GM11168 (cell line): ENCODE measurements around the gene RASGRP3.

Experiments used
- in situ Hi-C: fragments of 300-500 bp; cut with MboI; formaldehyde crosslinking; loops from one replicate; pipeline ENCODE4 v1.12.0; 2022; ENCODE audit warnings: low sequenced_read_pairs; ENCODE audit not compliant: unreplicated experiment

RASGRP3 gene

GRCh38 chr2:33488715-33489540 lies 12.5 kb downstream of the RASGRP3 start:
- in situ Hi-C loops, result loop anchor here (25.0 kb wide), 1 partner anchor 1502 kb away; no protein-coding TSS in a partner anchor

DNA sequence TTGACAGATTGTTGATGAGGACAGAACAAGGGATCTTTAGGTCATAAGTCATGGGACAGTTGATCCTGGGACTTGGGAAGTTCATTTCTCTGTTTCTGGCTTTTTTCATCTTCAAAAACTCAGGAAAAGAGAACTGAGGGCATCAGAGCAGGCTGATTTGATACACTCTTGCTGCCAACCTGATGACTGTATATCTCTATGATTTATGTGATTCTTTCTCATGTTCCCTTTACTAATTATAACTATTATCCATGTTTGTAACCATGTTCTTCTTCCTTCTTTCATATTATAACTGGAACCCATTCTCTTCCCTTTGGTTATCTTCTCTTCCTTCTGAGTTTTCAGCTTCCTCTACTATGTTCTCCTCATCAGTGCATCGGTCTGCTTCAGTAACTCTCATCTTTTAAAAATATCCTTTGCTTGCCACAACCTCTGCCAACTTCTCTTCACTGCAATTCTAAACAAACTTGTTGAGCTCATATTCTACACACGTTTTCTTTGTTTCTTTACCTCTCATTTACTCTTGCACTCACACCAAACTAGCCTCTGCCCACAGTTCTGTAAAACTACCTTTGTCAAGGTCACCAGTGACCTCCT lies 13.5 kb downstream of the RASGRP3 start:
- in situ Hi-C loops, result loop anchor here (25.0 kb wide), 1 partner anchor 1503 kb away; no protein-coding TSS in a partner anchor

DNA sequence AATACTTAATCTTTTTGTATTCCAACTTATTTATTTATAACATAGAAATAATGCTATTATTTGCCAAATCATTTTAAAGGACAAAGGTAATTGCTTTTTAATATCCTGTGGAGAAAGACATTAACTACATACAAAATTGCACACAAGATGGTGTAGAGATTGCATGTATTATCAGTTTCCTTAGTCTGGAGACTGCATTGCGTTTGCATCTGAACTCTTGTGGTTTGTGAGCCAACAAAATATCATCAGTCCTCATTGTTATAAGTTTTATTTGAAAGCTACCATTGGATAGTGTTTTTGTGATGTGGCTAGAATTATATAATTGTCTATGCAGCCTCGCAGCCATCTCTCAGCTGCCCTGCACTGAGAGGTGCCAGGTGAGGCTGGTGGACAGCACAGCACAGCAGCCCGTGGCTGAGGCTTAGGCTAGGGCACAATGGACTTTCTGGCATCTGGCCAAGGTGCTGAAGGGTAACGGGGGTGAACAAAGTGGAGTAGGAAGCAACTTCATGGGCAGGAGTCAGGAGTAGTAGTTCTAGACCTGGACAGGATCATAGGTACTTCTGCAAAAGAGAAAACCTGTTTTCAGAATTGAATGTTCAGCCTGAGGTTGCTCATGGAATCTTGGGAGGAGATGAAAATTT lies 15.1 kb downstream of the RASGRP3 start:
- in situ Hi-C loops, result loop anchor here (25.0 kb wide), 1 partner anchor 1504 kb away; no protein-coding TSS in a partner anchor

DNA sequence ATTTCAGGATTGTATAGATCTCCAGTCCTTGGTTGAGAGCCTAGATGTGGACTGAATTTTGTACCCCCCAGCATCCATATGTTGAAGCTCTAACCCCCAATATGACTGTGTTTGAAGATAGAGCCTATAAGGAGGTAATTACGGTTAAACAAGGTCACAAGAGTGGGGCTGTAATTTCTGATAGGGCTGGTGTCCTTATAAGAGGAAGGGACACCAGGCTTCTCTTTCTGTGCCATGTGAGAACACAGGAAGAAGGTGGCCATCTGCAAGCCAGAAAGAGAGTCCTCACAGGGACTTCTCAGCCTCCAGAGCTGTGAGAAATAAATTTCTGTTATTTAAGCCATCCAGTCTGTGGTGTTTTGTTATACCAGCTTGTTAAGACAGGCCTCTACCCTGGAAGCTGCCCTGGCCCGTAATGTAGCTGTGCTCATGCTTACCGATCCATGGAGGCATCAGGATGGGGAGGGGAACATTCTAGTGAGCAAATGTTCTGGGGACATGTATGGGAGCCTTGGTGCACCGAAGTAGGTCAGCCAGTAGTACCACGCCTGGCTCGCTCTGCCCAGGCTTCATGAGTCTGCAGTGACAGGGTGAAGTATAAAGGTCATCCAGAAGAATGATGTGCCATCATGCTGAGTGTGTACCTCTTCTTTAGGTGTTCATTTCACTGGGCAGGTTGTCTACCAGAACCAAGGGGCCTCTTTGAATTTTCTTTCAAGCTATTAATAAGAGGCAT lies 16.1 kb downstream of the RASGRP3 start:
- in situ Hi-C loops, result loop anchor here (25.0 kb wide), 1 partner anchor 1505 kb away; no protein-coding TSS in a partner anchor

GRCh38 chr2:33494155-33494779 lies 17.8 kb downstream of the RASGRP3 start:
- in situ Hi-C loops, result loop anchor here (25.0 kb wide), 1 partner anchor 1507 kb away; no protein-coding TSS in a partner anchor

DNA sequence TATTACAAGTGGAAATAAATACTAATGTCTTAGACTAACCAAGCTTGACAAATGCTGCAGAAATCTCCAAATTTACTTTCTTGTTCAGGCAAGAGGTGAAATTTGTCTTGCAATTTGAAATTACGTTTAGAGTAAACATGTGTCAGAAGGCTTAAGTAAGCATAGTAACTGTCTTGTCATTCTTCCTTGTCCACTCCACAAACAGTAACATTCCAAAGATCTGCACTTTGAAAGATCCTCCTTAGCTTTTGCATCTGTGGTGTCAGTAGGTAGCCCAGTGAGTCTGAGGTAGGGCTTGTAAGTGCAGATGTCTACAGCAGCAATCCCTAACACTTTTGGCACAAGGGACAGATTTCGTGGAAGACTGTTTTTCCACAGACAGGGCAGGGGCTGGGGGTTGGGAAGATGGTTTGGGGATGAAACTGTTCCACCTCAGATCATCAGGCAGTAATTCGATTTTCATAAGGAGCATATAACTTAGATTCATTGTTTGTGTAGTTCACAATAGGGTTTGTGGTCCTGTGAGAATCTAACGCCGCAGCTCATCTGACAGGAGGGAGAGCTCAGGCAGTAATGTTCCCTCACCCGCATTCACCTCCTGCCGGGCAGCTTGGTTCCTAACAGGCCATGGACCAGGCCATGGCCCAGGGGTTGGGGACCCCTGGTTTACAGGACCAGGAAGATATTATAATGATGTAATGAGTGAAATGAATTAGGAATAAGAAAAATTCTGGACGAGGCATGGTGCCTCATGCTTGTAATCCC lies 18.6 kb downstream of the RASGRP3 start:
- in situ Hi-C loops, result loop anchor here (25.0 kb wide), 1 partner anchor 1508 kb away; no protein-coding TSS in a partner anchor

- in situ Hi-C loops, result loop anchor here (25.0 kb wide), 1 partner anchor 1508 kb away; no protein-coding TSS in a partner anchor
Measured at GRCh38 chr2:33495683-33496082, 19.2 kb downstream of the RASGRP3 start.

DNA sequence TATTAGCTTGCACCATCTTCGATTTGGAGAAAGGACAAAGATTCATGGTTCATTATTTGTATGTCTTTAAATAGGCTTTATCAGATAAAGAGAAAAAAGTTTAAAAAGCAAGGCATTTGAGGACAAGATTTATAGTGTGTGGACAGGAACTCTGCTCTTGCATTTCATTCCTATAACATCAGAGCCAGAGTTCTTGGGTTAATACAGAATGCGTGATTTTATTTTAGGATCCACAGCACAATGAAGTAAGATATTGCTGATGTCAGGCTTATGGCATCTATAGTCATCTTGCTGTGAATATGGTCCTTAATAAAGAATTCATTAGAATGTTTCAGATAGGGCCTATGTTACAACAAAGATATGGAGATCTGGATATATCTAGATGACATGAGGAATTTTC lies 19.7 kb downstream of the RASGRP3 start:
- in situ Hi-C loops, result loop anchor here (25.0 kb wide), 1 partner anchor 1509 kb away; no protein-coding TSS in a partner anchor

DNA sequence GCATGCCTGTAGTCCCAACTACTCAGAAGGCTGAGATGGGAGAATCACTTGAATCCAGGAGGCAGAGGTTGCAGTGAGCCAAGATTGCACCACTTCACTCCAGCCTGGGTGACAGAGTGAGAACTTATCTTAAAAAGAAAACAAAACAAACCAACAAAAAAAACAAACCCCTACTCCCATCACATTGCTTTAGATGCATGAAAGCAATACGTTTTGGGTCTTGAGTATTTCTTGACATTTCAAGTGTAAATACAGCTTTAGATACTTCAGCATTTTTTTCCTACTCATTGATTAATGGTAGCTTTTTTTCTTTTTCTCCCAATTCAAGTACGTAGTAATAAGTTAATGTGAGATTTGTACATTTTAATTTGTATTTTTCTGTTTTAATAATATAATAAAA lies 20.3 kb downstream of the RASGRP3 start:
- in situ Hi-C loops, result loop anchor here (25.0 kb wide), 1 partner anchor 1509 kb away; no protein-coding TSS in a partner anchor

DNA sequence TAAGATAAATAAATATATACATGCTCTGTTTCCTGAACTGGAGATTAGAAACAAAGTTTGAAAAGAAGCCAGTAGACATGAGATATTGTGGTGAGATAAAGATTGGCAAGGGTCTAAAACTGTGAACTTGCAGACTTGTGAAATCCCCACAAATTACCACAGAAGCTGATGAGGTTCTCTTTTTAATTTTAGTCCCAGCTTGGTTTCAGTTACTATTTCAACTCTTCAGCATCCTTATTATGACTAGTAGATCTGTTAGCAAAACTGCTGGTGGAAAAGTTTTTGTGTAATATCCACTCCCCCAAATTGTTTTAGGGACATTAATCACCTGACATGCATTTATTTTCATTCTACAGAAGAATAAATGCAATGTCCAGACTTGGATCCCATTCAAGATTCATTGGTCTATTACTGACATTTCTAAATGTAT lies 20.8 kb downstream of the RASGRP3 start:
- in situ Hi-C loops, result loop anchor here (25.0 kb wide), 1 partner anchor 1510 kb away; no protein-coding TSS in a partner anchor

DNA sequence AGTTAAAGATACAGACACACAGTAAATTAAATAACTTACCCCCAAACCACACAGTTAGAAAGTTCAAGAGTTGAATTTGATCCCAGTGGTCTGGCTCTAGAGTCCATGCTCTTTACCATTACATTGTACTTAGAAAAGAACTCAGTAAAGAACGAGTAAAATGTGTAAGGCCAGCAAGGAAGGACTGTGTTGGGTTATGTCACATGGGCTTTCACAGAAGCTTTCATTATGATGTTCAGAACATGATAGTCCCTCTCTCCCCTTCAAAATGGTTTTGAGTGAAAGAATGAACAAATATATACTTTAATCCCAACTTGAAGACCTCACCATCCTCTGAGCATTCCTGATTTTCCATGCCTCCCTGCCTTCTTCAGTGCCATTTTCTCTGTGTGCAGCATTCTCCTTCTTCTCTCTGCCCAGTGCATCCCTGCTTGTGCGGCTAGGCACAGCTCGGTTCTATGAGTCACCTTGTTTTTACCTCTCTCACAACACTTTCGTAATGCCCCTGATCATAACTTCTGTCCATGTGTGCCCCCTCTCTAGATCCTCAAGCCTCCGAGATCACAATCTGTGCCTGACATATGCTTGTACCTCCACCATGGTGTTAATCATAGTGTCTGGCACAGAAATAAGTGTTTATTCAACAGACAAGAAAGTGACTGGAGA lies 22.0 kb downstream of the RASGRP3 start:
- in situ Hi-C loops, result loop anchor here (25.0 kb wide), 1 partner anchor 1511 kb away; no protein-coding TSS in a partner anchor

DNA sequence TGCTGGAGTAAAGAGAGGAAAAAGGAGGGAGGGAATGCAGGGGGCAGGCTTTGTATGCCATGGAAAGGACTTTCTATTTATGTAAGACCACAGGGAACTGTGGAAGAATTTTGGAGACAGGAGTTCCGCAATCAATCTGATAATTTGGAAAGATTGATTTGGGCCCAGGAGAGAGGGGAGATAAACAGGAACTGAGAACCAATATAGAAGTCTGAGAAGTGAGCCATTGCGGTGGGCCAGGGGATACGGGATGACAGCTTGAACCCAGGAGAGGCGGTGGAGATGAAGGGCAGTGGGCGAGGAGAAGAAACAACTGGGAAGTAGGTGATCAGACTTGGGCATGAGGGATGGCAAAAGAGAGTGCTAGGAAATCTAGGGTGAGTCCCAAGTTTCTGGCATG lies 23.7 kb downstream of the RASGRP3 start:
- in situ Hi-C loops, result no loop called here

GRCh38 chr2:33502025-33502424 lies 25.6 kb downstream of the RASGRP3 start:
- in situ Hi-C loops, result no loop called here

GRCh38 chr2:33503002-33503401 lies 26.6 kb downstream of the RASGRP3 start:
- in situ Hi-C loops, result no loop called here

GRCh38 chr2:33505966-33506365 lies 29.5 kb downstream of the RASGRP3 start:
- in situ Hi-C loops, result no loop called here

DNA sequence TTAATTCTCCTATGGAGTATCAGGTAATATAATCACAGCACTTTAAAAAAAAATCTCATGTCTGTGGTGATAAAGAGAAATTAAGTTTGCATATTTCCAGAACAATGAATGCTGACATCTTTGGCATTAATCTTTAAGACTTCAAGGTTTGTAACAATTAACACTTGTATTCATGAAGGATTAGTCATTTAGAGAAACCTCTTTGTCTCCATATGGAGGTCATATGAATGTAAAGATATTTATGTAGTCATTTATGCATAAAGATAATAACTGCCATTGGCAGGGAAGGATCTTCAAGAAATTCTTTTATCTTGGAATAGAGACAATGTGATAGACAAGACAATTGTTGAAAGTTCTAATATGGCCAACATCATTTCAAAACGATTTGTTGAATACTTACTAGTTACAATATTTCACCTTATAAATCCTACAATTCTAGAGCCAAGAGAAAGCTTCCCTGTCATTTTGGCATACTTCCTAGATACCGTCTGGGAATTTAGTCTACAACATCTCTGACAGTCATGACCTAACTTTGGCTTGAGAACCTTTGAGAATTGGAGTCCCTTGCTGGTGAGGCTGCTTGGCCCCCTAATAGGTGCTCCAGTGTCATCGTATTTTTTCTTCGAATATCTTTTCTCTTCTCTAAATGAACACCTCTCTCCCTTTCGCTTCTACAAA lies 33.6 kb downstream of the RASGRP3 start:
- in situ Hi-C loops, result no loop called here

DNA sequence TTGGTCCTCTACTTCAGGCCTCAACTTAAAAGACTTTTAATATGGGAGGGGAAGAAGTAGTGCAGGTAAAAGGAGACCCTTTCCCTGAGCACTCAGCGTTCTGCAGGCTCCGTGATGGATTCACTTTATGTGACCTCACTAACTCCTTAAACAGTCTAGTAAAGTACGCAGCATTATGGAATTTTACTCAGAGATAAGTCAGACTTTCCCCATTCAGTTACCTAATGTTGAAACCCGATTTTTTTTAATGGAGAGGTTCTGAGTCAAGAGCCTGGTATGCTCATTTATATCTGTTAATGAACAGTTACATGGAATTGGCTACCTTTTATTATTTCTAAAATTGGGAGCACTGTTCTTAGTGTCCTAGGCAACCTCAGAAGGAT lies 34.1 kb downstream of the RASGRP3 start:
- in situ Hi-C loops, result no loop called here

DNA sequence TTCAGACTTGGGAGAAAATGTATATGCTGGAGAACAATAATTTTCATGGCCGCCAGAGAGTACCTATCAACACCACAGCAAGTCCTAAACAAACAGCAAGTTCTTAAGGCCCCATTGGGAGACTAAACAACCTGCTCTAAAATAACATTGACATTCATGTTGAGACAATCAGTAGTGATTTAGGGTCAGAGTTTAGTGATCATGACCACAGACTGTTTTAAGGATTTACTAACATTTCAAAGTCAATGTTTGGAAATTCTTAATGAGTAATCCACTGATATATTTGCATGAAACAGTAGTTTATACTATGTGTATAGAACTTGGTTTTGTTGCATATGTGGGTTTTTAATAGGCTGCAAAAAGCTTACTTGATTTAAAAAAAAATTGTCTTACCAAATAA lies 34.7 kb downstream of the RASGRP3 start:
- in situ Hi-C loops, result no loop called here
